SH-SY5Y (cell line): ENCODE measurements around the gene PREX1.

Experiments used
- GATA2 ChIP-seq: IDR thresholded peaks from 2 replicates; pipeline ENCODE4 v1.6.1; 2011; ENCODE audit warnings: mild to moderate bottlenecking, low read depth, low read length
- GATA3 ChIP-seq: IDR thresholded peaks from 2 replicates; pipeline ENCODE4 v1.6.1; 2011; ENCODE audit warnings: low read depth, mild to moderate bottlenecking, low read length, moderate library complexity

- TF ChIP-seq GATA2 (no peak), GATA3 (no peak)
Observed at GRCh38 chr20:48614593-48615274, 213.1 kb downstream of the PREX1 start.
